UCSD-AML1 (cell line): ENCODE data around the gene RFX1.

Experiments used
- DNase-seq: peaks from one replicate; lab custom pipeline; 2025; ENCODE audit not compliant: unreplicated experiment; lab: John Stamatoyannopoulos, UW

RFX1 gene

GRCh38 chr19:13996928-13997630 is 9.0 kb downstream of the RFX1 start:
- DNase-seq: no peak

DNA sequence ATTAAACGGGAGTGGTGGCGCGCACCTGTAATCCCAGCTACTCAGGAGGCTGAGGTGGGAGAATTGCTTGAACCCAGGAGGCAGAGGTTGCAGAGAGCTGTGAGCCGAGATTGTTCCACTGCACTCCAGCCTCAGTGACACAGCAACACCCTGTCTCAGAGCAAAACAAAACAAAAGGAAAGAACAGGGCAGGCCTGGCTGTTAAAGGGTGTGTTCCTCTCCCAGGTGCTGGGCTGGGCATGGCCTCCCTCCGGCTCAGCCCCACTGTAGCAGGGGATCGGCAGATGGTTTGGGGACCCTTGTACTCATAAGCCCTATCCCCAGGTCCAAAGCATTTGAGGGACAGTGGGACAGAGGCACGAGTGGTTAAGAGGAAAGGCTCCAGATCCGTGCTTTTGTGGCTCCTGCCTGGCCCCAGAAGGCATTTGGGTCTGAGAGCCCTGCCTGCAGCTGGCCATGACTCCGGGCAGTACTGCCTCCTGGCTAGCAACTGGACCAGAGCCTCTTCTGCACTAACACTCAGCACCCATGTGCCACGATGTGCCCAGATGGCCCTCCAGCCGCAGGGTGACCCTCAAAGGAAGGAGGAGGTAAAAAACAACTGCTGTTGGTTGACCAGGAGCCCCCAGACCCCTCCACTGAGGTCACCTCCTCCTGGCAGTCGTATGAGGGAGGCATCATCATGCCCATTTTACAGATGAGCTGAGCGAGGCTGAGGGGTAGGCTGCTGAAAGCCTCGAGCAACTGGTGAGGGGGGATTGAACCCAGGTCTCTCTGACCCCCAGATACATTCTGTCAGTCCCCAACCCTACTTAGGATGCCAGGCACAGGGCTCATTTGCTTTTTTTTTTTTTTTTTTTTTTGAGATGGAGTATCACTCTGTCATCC is 10.0 kb downstream of the RFX1 start:
- no peak for DNase-seq

DNA sequence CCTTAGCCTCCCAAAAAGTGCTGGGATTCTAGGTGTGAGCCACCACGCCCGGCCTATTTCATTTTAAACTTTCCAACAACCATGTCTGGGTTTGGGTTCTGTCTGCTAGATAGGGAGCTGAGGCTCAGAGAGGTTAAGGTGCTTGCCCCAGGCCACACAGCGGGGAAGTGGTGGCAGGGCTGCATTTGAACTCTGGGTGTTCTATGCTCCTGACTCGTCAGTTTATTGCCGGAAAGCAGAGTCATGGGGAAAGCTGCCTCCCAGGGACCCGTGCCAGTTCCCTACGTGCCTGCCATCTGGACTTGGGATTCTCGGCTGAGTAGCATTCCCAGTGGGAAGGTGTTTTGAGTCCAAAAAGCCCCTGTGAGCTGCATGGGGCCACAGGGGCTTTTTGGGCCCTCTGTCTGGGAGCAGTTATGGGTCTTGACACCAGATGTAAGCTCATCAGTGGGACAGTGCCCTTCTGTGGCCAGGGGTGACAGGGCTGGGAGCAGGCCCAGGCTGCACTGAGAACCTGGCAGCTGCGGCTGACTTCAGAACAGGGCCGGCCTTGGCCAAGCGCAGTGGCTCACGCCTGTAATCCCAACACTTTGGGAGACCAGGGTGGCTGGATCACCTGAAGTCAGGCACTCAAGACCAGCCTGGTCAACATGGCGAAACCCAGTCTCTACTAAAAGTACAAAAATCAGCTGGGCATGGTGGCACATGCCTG is 10.9 kb downstream of the RFX1 start:
- DNase-seq: no peak

GRCh38 chr19:13993590-13994300 is 12.4 kb downstream of the RFX1 start:
- DNase-seq: no peak

DNA sequence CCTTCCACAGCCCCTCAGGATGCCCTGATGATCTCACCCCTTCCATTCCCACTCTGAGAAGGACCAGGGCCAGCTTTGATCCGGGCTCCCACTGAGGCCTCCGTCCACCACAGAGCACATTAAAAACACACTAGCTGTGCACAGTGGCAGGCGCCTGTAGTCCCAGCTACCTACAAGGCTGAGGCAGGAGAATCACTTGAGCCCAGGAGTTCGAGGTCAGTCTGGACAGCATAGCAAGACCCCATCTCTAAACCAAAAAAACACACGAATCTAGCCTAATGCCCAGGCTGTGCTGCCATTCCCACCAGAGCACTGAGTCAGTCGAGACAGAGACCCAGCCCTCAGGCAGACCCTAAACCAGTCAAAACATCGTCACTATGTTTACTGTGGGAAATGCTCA is 14.1 kb downstream of the RFX1 start:
- no peak for DNase-seq

DNA sequence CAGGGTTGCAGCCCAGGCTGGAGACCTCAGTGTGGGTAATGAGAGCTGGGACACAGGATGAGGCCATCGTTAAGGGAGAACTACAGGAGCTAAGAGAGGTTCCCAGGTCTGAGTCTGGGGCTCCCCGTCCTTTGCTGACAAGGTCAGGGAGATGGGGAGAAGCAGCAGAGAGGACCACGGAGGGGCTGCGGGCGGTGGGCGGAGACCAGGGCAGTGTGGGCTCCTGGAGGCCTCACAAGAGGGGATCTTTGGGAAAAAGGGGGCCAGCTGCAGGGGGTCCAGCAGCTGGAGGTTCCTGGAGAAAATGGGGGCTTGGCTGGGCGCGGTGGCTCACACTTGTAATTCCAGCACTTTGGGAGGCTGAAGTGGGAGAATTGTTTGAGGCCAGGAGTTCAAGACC is 16.0 kb downstream of the RFX1 start:
- no peak for DNase-seq

DNA sequence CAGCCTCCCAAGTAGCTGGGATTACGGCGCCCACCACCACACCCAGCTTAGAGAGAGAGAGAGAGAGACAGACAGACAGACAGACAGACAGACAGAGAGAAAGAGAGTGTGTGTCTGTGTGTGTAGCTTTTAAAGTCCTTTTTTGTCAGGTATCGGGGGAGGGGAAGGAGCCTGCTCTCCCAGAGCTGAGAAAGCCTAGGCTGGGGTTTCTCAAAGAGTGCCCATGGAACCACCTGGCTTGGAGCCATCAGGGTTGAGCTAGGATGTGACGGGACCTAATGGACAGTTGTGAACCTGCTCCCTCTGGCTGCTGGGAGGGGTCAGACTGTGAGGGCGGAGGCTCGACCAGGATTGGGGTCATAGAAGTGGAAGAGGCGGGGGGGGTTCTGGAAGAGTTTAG is 16.6 kb downstream of the RFX1 start:
- no peak for DNase-seq

DNA sequence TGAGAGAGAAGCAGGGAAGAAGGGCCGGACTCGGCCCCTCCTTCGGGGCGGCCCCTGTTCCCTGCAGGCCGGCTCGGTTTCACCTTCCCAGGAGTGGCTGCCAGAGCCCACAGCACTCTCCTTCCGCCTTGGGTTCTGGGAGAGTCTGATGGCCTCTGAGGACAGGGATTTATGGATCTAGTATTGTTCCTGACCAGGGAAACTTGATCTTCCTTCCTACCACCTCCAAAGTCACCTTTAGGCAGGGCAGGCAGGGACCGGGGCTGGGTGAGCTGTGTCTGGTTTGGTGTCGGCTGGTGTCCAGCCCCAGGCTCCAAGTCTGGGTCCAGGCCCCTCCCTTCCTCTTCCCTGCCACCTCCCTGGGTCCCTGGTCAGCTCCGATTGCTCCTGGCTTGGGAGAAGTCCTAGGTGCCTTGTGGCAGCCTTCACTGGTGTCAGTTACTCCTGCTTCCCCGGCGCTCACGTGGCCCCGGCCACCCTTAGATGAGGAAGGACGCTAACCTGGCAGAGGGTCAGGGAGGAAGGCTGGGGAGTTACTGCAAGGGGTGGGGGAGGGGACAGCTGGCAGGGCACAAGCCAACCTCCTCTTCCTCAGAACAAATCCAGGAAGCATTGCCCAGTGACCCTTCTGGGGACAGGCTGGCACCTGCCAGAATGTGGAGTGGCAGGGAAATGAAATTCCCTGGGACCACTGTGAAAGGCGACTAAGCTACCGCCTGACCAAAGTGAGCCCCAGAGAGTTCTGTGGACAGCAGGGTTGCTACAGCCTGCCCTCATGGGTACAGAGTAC is 18.8 kb downstream of the RFX1 start:
- peak; percentile 72 for DNase-seq

GRCh38 chr19:13986348-13986904 is 19.7 kb downstream of the RFX1 start:
- peak; percentile 96 for DNase-seq

DNA sequence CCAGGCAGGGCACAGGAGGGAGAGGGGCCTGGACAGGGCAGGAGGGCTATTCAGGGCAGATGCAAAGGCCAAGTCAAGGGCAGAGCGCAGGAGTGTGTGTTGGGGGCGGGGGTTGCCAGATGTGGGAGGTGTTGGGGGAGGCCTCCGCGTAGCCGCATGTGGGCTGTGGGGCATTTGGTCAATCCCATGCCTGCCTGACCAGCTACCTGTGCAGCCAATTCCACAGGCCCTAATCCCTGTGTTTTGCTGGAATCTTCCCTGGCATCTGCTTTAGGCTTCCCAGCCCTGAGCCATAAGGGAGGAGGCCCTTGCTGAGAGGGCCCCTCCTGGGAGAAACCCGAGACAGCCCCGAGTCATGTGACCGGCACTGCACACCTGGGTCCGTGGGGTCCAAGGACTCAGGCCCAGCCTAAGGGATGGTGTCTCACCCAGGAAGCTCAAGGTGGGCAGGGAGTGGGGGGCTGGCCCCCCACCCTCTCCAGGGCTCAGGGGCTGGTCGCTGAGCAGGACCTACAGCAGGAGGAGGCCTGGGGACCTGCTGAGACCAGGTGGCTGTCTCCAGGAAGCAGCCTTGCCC is 20.3 kb downstream of the RFX1 start:
- no peak for DNase-seq

DNA sequence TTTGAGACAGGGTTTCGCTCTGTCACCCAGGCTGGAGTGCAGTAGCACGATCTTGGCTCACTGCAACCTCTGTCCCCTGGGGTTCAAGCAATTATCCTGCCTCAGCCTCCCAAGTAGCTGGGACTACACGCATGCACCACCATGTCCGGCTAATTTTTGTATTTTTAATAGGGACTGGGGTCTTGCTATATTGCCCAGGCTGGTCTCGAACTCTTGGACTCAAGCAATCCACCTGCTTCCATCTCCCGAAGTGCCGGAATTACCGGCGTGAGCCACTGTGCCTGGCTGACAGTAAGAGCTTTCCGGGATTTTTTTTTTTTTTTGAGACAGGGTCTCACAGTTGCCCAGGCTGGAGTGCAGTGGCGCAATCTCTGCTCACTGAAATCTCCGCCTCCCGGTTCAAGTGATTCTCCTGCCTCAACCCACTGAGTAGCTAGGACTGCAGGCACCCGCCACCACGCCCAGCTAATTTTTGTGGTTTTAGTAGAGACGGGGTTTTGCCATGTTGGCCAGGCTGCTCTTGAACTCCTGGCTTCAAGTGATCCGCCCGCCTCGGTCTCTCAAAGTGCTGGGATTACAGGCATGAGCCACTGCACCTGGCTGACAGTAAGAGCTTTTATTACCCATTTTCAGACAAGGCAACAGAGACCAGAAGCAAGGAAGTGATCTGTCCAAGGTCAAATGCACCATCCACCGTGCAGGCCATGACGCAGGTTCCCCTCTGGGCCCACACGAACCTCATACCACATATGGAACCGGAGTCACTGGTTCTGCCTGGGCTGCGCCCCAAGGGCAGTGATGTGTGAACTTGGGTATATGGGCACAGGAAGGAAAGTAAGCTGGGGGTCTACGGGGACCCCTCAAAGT is 21.0 kb downstream of the RFX1 start:
- DNase-seq: no peak

- DNase-seq: no peak
Measured at GRCh38 chr19:13984186-13984585, 21.9 kb downstream of the RFX1 start.

DNA sequence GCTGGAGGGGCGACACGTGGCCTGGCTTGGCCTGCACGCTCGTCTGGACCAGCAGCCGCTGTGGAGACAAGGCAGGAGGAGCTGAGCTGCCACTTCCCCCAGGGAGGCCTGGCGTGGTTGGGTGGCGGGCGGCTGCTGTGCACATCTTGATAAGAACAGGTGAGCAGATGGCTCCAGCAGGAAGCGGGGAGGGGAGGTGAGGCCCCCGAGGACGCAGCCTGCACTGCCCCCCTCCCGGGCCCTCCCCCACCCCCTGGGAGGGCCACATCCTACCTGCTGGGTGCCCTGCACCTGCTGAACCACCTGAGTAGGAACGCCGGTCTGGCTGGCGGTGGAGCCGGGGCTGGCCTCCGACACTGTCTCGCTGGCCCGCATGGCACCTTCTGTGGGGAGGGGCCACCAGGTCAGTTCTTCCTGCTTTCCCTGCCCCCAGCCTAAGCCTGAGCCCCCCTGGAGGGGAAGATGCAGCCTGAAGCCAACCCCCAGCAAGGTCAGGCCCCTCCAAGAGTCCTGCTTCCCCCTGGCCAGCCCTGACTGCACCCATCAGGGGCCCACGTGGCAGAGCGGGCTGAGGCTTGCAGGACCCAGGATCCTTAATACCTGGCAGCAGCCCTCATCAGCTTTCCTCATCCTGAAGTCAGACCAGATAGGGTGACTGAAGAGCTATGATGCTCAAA is 22.8 kb downstream of the RFX1 start:
- DNase-seq: no peak

DNA sequence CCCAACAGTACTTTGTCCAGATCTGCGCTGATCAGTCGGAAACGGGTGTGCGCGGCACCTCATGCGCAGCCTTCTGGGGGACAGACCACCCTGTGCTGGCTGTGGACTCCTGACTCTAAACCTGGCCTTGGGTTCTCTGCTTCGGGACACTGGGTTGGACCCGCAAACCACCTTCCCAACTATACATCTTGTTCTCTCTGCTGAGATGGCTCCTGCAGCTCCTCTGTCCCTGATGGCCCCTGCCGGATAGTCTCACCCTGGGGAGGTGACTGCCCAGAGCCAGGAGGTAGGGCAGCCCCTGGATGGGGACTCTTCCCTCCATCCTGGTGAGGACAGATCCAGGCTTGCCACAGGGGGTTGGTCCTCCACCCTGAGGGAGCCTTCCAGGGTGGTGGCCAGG is 23.3 kb downstream of the RFX1 start:
- no peak for DNase-seq

- no peak for DNase-seq
Measured at GRCh38 chr19:13981988-13982501, 24.1 kb downstream of the RFX1 start.

GRCh38 chr19:13981467-13981866 is 24.7 kb downstream of the RFX1 start:
- peak; percentile 45 for DNase-seq

GRCh38 chr19:13981021-13981420 is 25.1 kb downstream of the RFX1 start:
- no peak for DNase-seq

GRCh38 chr19:13980340-13980739 is 25.8 kb downstream of the RFX1 start:
- DNase-seq: no peak
